Stomach smooth muscle (tissue), 2 donors: ENCODE results near the gene KIF3B.
"Not testable (repeated sequence)": the region's sequence is repeated elsewhere in the genome, so short reads cannot be mapped to it uniquely, and the experiment has no call there.

Experiments used
- H3K27ac ChIP-seq: one replicate; pipeline ENCODE4 v1.7.0; 2013; ENCODE audit warnings: mild to moderate bottlenecking, low read length, inconsistent platforms
- H3K27me3 ChIP-seq, 2 donors: one replicate each; pipeline ENCODE4 v1.7.0; 2013; ENCODE audit warnings: low read length in 2 of 2; ENCODE audit not compliant: insufficient read depth in 2 of 2, control insufficient read depth in 1 of 2
- H3K36me3 ChIP-seq, 2 donors: one replicate each; pipeline ENCODE4 v1.7.0; 2013; ENCODE audit warnings: low read length in 2 of 2; ENCODE audit not compliant: control insufficient read depth in 2 of 2, insufficient read depth in 2 of 2
- H3K4me1 ChIP-seq: one replicate; pipeline ENCODE4 v1.7.0; 2013; ENCODE audit warnings: low read length; ENCODE audit not compliant: control insufficient read depth, insufficient read depth
- H3K4me3 ChIP-seq, 2 donors: one replicate each; pipeline ENCODE4 v1.7.0; 2013; ENCODE audit warnings: low read length in 2 of 2
- H3K9ac ChIP-seq, 2 donors: one replicate each; pipeline ENCODE4 v1.7.0; 2013; ENCODE audit warnings: low read length in 2 of 2, mild to moderate bottlenecking in 1 of 2
- H3K9me3 ChIP-seq, 2 donors: one replicate each; pipeline ENCODE4 v1.7.0; 2013; ENCODE audit warnings: low read length in 2 of 2; ENCODE audit not compliant: control insufficient read depth in 2 of 2
- donor health status: healthy.
- donor health status: Pancreatic carcinoma.

The KIF3B gene

GRCh38 chr20:32366380-32366779, 88.9 kb downstream of the KIF3B start:
- no peak overlapping the region for H3K27ac ChIP-seq
- H3K9ac ChIP-seq = no peak overlapping the region
- H3K9me3 ChIP-seq = no peaks in the 10 kb centered on the region
- peaks cover 0 to 2% of the 10 kb centered on the region in 2 donors for H3K36me3 ChIP-seq
- H3K27me3 ChIP-seq = no peaks in the 10 kb centered on the region
- peaks cover 39% of the 10 kb centered on the region for H3K4me1 ChIP-seq
- H3K4me3 ChIP-seq = no peak overlapping the region

- H3K27ac ChIP-seq = no peak overlapping the region
- H3K9me3 ChIP-seq = no peaks in the 10 kb centered on the region
- H3K27me3 ChIP-seq = no peaks in the 10 kb centered on the region
- H3K36me3 ChIP-seq = peaks cover 0 to 5% of the 10 kb centered on the region in 2 donors
- no peak overlapping the region for H3K9ac ChIP-seq
- peaks cover 26% of the 10 kb centered on the region for H3K4me1 ChIP-seq
- H3K4me3 ChIP-seq = no peak overlapping the region
Observed at GRCh38 chr20:32368323-32368722, 90.9 kb downstream of the KIF3B start.

GRCh38 chr20:32368925-32369324, 91.5 kb downstream of the KIF3B start:
- no peak overlapping the region for H3K27ac ChIP-seq
- H3K36me3 ChIP-seq = peaks cover 0 to 7% of the 10 kb centered on the region in 2 donors
- H3K27me3 ChIP-seq = no peaks in the 10 kb centered on the region
- H3K9ac ChIP-seq = no peak overlapping the region
- H3K4me1 ChIP-seq = peaks cover 20% of the 10 kb centered on the region
- H3K4me3 ChIP-seq = no peak overlapping the region
- H3K9me3 ChIP-seq = no peaks in the 10 kb centered on the region

GRCh38 chr20:32370897-32371296, 93.4 kb downstream of the KIF3B start:
- peaks cover 4% of the 10 kb centered on the region for H3K4me1 ChIP-seq
- H3K4me3 ChIP-seq = no peak overlapping the region
- H3K9ac ChIP-seq = no peak overlapping the region
- H3K9me3 ChIP-seq = no peaks in the 10 kb centered on the region
- H3K27me3 ChIP-seq = no peaks in the 10 kb centered on the region
- H3K27ac ChIP-seq = no peak overlapping the region
- H3K36me3 ChIP-seq = peaks cover 4 to 10% of the 10 kb centered on the region in 2 donors

GRCh38 chr20:32378461-32378860, 101.0 kb downstream of the KIF3B start:
- Histone ChIP-seq H3K9me3 (no peaks in the 10 kb centered on the region), H3K9ac (no peak overlapping the region), H3K27me3 (no peaks in the 10 kb centered on the region), H3K27ac (no peak overlapping the region), H3K4me3 (no peak overlapping the region), H3K4me1 (no peaks in the 10 kb centered on the region), H3K36me3 (peaks cover 4% of the 10 kb centered on the region in 2 donors)

- H3K27ac ChIP-seq, H3K9me3 ChIP-seq, H3K9ac ChIP-seq, H3K4me1 ChIP-seq, H3K4me3 ChIP-seq, H3K27me3 ChIP-seq, H3K36me3 ChIP-seq: not testable (repeated sequence)
Observed at GRCh38 chr20:32380037-32380436, 102.6 kb downstream of the KIF3B start.

GRCh38 chr20:32380745-32381144, 103.3 kb downstream of the KIF3B start:
- no peak overlapping the region for H3K4me3 ChIP-seq
- no peaks in the 10 kb centered on the region for H3K27me3 ChIP-seq

GRCh38 chr20:32382102-32382950, 104.9 kb downstream of the KIF3B start:
- Histone ChIP-seq H3K9me3 (no peaks in the 10 kb centered on the region), H3K27me3 (no peaks in the 10 kb centered on the region)

More at GRCh38 chr20:32380745-32381144, 103.3 kb downstream of the KIF3B start:
- no peak overlapping the region for H3K27ac ChIP-seq
- H3K9me3 ChIP-seq = no peaks in the 10 kb centered on the region
- peaks cover 4% of the 10 kb centered on the region for H3K4me1 ChIP-seq
- H3K9ac ChIP-seq = no peak overlapping the region
- H3K36me3 ChIP-seq = no peaks in the 10 kb centered on the region

GRCh38 chr20:32383441-32383840, 106.0 kb downstream of the KIF3B start:
- H3K4me3 ChIP-seq, H3K9me3 ChIP-seq, H3K27me3 ChIP-seq, H3K4me1 ChIP-seq, H3K27ac ChIP-seq, H3K9ac ChIP-seq, H3K36me3 ChIP-seq: not testable (repeated sequence)

More at GRCh38 chr20:32382102-32382950, 104.9 kb downstream of the KIF3B start:
- Histone ChIP-seq H3K4me1 (peaks cover 4% of the 10 kb centered on the region), H3K27ac (no peak overlapping the region), H3K4me3 (no peak overlapping the region), H3K36me3 (no peaks in the 10 kb centered on the region), H3K9ac (no peak overlapping the region)
